ENCODE data around the gene ZNF423. TPM values are rescaled to one million over a fixed set of nuclear protein-coding genes. Genes with fewer than 3 reads are reported as not detected.
A peak's percentile ranks its signal among the peaks of the same experiment; 100 is the strongest.

ZNF423 gene
- polyA plus RNA-seq, 3 donors: 24.5 to 27.3 (median 26.2) TPM

DNA sequence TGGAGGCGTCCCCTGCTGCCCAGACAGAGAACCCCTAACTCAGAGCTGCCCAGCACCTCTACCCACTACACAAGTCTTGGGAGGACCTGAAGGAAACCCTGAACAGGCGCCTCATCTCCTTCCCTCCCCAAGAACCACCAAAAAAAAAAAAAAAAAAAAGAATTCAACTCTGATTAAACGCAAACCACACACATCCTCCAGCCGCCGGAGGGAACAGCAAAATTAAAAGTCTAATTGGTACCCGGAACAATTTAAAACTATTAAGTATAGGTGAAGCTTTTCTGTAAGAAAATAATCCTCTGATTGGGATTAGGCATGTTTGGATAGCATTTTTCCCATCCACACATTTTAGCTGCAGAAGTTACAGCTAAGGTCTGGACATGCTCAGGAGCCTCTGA lies 202.7 kb downstream of the ZNF423 start:
- DNase-seq (ENCODE audit: low read depth in 3 of 3, low spot score in 2 of 3): no peak

DNA sequence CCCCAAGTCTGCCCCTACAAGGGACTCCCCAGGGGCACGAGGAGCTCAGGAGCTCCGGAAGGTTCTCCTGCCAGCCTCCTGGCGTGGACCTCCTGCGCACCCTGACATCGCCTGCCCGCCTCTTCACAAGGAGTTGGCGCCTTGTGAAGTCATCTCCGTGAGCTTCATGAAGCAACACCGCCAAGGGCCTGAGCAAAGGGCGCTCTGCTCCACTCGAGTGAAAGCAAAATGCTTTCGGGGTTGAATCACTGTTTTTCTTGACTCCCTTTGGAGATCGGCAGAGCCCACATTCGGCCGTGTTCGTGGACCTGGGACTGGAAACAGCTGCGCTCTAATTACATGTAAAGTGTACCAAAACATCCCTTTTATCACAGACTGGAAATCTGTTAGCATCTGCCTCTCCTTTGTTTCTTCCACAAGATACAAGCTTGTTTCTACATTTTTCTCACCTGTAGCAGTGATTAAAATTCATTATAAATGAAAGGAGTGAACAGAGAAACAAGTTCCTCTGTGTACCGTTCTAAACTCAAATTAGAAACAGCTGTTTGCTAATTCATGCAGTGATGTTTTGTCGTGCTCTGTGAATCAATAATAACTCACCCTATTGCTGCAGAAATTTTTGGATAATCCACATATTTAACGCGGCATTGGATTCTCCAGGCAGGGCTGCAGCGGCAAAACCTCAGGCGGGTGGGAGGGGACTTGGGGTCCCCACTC lies 203.3 kb downstream of the ZNF423 start:
- DNase-seq (ENCODE audit: low read depth in 3 of 3, low spot score in 2 of 3): no peak

DNA sequence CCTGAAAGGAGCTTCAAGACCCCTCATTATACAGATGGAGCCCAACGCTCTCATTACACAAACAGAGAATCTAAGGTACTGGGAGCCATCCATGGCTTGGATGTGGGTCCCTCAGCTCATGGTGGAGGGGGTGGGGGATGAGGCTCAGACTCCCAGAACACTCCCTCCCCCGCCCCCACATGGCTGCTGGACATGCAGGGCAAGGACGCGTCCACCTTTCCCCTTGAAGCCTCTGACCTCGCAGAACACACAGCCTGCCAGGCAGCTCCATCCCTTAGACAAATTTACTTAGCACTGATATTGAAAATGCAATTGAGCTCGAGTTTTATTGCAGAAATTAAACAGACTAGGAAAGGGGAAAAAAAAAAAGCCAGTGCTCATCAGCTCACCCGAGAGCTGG lies 203.9 kb downstream of the ZNF423 start:
- no peak for DNase-seq (ENCODE audit: low read depth in 3 of 3, low spot score in 2 of 3)

DNA sequence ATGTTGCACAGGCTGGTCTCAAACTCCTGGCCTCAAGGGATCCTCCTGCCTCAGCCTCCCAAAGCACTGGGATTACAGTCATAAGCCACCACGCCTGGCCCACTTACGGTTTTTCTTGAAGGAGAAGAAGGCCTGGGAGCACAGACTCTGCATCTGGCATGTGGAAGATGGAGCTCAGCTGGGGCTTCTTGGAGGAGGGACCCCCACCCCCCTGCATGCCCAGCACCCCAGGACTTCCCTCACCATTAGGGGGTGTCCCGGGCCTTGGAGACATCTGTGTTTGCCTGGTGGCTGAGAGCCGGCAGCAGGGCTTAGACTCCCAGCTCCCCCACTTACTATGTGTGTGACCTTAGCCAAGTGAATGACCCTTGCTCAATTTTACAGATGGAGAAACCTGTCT lies 204.7 kb downstream of the ZNF423 start:
- DNase-seq (ENCODE audit: low read depth in 3 of 3, low spot score in 2 of 3): no peak

DNA sequence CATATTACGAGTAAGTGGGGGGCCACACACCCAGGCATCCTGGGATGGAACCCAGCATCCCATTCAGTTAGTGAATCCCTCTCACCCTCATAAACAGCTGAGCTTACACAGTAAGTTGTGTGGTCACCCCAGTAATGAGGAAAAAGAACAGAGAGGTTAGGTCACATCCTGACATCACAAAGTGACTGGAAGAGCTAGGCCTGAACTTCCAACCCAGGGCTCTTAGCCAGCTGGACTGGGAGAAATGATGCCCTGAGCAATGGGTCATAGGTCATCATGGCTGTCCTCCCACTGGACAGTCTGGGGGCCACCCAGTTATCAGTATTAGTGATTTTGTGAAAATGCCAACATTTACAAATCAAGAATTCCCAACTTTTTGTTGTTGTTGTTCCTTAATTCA lies 205.3 kb downstream of the ZNF423 start:
- DNase-seq (ENCODE audit: low read depth in 3 of 3, low spot score in 2 of 3): no peak

DNA sequence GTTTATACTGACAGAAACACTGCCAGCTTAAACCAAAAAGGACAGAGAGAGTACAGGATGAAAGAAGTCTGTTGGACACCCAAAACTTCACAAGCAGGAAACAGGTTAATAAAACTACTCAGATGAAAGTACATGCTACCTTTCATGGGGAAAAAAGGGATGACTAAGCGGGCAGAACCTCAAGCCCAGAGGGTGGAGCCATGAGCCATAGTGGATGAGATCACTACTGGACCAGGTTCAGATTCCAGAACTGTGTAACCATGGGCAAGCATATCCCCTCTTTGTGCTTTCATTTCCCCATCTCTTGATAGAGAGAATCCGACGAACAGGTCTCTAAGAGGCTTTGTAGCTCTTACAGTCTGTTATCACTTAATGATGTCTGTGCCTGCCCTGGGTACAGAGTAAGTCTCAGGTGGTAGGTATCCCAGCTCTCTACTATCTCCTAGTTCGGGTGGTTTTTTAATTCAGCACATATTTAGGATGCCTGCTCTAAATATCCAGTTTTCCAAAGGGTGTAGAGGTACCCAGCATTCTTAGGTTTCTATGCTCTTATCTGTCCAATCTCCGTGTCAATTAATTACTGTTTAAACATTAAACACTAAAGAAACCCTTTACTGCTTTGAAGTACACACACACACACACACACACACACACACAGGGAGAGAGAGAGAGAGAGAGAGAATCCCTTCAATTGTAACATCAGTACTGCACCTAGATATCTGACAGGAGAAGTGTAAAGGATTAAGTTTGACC lies 206.7 kb downstream of the ZNF423 start:
- no peak for DNase-seq (ENCODE audit: low read depth in 3 of 3, low spot score in 2 of 3)

DNA sequence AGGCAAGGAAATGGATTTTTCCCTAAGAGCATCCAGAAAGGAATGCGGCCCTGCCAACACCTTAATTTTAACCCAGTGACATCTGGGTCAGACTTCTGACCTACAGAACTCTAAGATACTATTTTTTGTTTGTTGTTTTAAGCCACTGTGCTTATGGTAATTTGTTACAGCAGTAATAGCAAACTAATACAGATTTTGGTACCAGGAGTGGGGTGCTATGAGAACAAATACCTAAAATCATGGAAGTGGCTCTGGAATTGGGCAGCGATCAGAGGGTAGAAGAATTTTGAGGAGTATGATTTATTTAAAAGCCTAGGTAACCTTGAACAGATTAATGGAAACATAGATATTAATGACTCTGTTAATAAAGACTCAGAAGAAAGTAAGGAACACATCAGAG lies 208.2 kb downstream of the ZNF423 start:
- no peak for DNase-seq (ENCODE audit: low read depth in 3 of 3, low spot score in 2 of 3)

DNA sequence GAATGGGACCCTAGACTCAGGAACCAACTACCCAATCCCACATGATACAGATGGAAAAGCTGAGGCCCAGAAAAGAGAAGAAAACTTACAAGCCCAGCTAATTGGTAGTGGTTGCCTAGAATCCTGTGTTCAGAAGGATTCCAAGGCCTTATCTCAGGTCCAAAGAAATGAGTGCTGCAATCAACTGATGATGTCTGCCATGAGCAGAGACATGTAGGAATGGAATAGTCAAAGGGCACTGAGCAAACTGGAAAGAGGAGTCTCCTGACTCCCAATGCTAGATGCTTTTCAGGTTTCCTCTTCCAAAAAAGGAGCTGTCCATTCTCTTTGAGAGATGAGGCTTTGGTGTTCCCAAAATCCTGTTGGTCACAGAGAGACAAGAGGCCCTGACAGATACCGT lies 210.6 kb downstream of the ZNF423 start:
- DNase-seq (ENCODE audit: low read depth in 3 of 3, low spot score in 2 of 3): no peak

DNA sequence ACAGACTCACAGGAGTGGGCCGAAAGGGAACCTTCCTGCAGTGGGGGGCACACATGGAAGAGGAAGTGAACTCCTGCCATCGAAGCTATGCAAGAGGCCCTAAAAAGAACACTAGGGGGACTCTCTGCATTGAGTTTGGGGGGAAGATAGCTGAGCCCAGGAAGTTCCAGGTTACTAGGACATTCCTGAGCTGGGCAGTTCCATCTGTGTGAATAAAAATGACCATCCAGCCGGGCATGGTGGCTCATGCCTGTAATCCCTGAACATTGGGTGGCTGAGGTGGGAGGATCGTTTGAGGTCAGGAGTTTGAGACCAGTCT lies 211.8 kb downstream of the ZNF423 start:
- DNase-seq (ENCODE audit: low read depth in 3 of 3, low spot score in 2 of 3): no peak

DNA sequence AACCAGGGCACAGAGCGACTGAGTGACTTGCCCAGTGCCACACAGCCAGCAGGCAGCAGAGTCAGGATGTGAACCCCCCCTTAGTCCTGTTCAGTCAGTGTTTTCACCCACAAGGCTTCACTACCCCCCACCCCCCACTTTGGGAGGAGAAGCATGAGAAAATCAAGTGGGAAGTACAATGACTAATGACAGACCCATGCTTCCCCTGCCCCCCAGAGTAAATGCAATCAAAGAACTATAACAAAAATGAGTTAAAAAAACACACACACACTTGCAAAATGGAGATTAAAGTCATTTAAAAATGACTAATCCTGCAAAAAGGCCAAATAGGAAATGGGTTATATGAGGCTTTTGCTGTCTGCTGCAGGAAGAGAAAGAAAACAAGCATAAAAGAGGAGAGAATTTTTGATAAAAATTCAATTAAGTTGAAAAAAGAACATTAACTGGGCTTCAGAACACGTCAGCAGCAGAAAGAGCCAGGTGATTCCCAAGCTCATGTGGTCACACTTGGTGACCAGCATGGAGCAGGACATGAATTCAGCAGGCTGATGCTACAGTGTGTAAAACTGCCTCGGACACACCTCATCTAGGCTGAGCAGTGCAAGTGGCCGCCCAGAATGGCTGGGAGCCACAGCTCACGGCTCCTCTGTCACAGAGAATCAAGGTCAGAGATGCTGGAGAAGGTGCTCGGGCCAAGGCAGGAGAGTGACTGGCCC lies 212.3 kb downstream of the ZNF423 start:
- DNase-seq (ENCODE audit: low read depth in 3 of 3, low spot score in 2 of 3): no peak

DNA sequence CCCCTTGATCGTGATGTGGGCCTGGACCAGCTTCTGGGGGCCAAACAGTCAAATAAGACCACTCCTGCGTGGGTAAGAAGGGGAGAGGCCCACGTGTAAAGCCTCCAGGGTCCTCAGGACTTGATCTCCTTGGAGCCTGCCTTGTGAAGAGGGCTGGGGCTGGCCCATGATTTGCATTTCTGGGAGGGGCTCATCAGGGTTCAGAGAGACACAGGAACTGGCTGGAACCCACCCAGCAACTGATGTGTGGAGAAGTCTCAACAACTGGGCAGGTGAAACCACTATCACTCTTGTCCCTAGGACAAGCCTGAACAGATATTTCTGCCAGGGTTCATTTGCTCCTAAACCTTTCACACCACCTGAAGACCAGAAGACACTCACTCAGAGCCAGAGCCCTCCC lies 214.7 kb downstream of the ZNF423 start:
- DNase-seq (ENCODE audit: low read depth in 3 of 3, low spot score in 2 of 3): no peak

DNA sequence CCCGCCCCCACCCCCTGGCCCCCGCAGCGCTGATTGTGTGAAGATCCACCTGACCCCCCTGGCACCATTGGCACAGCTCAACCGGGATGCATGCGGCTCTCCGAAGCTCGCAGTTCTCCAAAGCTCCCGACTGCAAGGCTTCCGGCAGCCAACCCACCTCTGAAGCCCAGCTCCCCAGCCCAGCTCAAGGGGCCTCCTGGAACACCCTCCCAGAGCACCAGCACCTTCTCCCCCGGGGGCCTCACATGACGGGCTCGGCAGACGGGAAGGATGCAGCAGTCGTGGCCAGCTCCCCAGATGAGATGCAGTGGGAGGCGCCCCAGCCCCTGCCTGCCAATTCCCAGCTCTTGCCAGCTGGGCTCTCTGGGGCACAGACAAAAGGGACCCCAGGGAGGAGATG lies 215.3 kb downstream of the ZNF423 start:
- no peak for DNase-seq (ENCODE audit: low read depth in 3 of 3, low spot score in 2 of 3)

DNA sequence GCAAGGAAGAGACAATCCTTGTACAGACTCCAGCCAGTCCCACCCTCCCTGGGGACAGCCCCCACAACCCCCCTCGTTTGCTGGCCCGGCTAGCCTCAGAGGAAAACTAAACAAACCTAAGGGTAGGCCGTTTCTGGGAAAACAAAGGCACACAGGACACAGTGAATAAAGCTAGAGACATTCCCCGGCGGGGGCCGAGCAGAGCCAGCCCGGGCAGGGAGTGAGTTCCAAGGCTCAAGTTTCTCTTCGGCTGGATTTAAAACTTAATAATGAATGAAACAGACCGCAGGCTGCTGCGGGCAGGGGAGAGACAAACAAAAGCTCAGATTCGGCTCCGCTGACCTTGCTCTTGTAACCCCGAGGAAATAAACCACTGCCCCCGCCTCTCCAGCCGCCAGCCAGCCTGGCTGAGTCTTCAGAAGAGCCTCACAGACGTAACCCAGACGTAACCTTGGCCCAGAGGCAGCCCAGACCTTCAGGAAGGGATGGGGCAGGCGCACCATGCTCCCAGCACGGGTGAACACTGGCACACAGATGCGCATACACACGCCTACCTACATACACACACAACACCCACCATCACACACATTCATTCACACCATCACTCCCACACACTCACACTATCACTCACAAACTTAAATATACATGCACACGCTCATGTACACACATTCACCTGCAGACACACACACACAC lies 216.0 kb downstream of the ZNF423 start:
- peak in 2 of 3 donors; percentile 69 to 83 for DNase-seq (ENCODE audit: low read depth in 3 of 3, low spot score in 2 of 3)

DNA sequence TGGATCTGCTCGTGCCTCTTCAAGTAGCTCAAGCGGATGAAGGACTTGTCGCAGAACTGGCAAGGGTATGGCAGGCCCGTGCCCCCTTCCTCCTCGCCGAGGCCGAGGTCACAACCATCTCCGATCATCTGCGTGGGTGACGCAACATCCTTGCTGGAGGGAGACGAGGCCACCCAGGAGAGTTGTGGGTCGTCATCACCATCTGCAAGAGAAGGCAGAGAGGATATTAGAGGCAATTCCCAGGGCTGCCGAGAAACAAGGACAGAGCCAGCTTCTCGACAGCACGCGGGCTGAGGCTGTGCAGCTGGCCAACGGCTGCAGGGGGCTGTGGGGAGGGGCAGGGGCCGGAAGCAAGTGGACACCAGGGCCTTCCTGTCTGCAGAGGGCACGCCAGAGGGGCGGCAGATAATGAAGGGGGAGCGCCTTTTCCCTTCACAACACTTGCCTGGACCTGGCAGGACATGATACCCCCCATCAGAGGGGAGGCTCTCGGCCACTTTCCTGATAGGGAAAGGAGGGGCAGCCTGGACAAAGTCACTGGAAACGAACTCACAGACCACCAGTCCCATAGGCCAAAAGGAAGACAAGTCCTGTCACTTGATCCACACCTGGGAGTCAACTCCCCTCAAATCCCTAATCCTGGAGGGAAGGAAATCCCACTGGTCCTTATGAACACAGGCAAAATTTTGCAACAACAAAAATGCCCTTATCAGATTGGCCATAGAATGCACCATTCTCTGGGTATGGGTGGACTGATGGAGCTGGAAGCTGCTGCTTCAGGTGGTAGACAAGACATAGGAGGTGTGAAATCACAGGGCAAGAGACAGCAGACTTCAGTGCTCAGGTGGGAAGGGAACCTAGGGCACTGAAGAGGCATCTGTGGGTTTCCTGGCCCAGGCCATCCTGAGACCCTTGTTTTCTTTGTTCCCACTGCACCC lies 217.0 kb downstream of the ZNF423 start:
- DNase-seq (ENCODE audit: low read depth in 3 of 3, low spot score in 2 of 3): no peak

DNA sequence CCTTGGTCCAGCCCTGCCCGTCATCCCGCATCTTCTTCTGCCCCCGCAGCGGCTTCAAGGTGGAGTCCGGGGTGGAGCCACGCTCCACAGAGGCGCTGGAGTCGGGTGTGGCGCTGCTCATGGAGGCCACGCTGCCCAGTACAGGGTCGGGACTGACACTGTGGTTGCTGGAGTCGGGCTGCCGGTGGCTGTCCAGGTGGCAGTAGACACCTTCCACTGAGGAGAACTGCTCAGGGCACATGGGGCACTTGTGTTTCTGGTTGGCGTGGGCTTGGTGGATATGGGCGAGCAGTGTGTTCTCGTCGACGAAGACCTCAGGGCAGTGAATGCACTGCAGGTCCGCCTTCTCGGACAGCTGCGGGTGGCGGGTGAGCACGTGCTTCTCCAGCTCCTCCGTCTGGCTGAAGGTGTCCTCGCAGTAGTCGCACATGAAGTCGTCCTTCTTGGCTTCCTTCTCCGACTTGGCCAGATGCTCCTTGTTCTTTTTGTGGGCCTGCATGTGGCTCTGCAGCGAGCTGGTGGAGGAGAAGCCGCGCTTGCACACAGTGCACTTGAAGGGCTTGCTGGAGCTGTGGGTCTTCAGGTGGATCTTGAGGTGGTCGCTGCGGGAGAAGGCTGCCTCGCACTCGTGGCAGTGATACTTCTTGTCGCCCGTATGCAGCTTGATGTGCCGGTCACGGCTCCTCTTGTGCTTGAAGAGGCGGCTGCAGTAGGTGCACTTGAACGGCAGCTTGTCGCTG lies 217.8 kb downstream of the ZNF423 start:
- DNase-seq (ENCODE audit: low read depth in 3 of 3, low spot score in 2 of 3): no peak

DNA sequence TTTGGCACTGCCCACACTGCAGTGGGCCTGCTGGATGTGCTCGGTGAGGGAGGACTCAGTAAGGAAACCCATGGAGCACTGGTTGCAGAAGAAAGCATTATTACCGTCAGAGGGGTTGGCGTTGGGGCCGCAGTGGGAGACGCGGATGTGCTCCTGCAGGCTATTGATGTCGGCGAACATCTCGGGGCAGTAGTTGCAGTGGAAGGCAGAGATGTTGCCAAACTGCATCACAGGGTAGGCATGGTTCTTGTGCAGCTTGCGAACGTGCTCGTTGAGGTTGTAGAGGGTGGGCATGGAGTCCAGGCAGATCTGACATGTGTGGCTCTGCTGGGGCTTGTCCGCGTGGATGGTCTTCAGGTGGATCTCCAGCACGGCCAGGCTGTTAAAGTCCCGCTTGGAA lies 218.4 kb downstream of the ZNF423 start:
- no peak for DNase-seq (ENCODE audit: low read depth in 3 of 3, low spot score in 2 of 3)

DNA sequence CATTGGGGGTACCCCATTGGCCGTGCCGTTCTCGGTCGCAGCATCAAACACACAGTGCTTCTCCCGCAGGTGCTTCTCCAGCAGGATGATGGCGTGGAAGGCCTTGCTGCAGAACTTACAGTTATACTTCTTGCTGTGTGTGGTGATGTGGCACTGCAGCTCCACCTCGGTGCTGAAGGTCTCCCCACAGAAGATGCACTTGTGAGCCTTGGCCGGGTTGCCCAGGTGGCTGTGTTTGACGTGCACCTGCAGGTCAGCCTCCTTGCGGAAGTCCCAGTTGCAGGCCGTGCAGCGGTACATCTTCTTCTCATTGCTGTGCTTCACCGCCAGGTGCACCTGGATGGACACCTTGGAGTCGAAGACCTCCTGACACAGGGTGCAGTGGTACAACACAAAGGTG lies 219.3 kb downstream of the ZNF423 start:
- no peak for DNase-seq (ENCODE audit: low read depth in 3 of 3, low spot score in 2 of 3)

DNA sequence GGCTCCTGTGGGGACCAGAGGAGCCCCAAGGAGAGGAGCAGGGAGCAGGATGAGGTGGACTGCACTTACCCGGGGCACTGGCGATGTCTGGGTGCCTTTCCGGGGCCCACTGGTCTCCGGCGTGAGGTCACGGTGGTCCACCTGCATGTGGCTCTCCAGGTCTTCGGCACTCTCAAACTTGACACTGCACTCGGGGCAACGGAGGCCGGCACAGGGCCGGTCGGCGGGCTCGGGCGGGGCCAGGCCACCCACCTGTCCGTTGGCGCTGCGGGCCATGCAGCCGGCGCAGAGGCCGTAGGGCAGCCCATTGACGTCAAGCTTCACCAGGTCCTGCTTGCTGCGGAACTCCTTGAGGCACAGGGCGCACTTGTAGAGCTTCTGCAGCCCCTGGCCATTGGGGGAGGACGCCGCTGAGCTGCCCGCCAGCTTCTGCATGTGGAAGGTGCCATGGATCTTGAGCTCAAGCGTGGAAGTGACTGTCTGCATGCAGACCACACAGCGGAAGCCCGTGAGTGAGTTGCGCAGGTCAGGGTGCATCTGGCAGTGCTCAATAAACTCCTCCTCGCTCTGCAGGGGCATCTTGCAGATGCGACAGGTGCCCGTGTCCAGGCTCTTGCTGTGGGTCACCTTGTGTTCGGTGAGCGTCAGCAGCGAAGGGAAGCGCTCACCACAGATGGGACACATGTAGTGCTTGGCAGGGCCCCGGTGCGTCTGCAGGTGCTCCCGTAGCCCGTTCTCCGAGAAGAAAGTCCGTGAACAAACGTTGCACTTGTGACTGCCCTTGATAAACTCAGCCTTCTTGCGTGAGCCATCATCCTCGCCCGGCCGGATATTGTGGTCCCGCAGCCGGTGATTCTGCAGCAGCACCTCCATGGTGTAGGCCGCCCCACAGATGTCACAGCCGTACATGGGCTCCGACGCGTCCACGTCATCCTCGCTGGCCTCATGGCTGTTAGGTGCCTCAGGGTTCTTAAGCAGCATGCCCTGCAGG lies 220.0 kb downstream of the ZNF423 start:
- DNase-seq (ENCODE audit: low read depth in 3 of 3, low spot score in 2 of 3): no peak

DNA sequence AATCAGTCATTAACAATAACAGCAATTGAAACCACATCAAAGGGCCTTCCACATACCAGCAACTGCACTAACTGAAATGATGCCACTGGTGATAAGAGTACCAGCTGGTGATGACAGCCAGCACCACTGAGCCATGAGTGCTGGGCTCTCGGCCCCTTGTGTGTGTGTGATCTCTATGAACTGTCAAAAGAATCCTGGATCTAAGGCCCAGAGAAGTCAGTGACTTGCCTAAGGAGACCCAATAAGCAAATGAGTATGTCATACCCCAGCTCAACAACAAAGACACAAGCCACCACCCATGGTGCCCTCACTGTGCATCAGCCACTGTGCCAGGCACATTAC lies 220.9 kb downstream of the ZNF423 start:
- DNase-seq (ENCODE audit: low read depth in 3 of 3, low spot score in 2 of 3): no peak

All from right renal cortex interstitium (tissue), 3 donors.